ENCODE data around the gene CSDE1. TPM values are rescaled to one million over a fixed set of nuclear protein-coding genes. Genes with fewer than 3 reads are reported as not detected.

CSDE1 gene
- total RNA-seq, 1 donor from 2014 or later: 635 TPM

DNA sequence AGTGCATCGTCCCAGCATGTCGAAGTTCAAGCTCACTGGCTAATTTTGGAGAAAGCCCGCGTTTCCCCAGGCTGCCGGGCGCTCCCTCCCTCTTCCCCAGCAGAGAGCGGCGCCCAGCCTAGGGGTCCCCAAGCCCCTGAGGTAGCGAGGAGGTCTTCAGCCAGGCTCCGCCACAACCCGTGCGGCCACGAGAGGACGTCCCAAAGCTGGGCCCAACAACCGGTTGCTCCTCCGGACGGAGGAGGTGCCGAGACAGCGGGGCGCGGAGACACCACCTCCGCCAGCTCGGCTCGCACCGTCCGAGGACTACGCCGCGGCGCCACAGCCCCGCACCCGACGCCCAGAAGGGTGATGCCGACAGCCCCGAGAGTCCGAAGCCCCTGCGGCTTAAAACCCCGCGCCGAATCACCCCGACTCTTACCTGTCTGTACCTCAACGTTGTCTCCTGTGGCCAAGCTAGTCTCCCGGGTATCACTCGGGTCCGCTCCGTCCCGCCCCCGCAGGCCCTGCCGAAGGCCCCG, 88.2 kb downstream of the CSDE1 start, which contains the start of gene DENND2C:
Gene DENND2C, minus strand, starts transcription at position 488 of the 521 bp plus-strand sequence. CDS start 44,065 bp downstream, outside the sequence.
- Mint-ChIP-seq H3K27me3 (ENCODE audit: low read depth, unreplicated experiment) (peaks cover 10% of the 10 kb centered on the region), H3K4me3 (ENCODE audit: unreplicated experiment) (peak within 1 kb of the TSS; percentile 94), H3K27ac (ENCODE audit: unreplicated experiment) (peak within 1 kb of the TSS; percentile 91), H3K4me1 (ENCODE audit: low read depth, unreplicated experiment) (peaks cover 8% of the 10 kb centered on the region), H3K36me3 (ENCODE audit: low read depth, unreplicated experiment) (no peaks in the 10 kb centered on the region), H3K9me3 (ENCODE audit: unreplicated experiment) (no peaks in the 10 kb centered on the region)
- no peaks in the 10 kb centered on the region for H3K9me3 ChIP-seq (ENCODE audit: insufficient read depth, low read depth, low read length)
- peak within 1 kb of the TSS; percentile 98 for H2AFZ ChIP-seq (ENCODE audit: low read depth, low read length)
- DNase-seq (ENCODE audit: low read depth) (no peak), FAIRE-seq (no peak)
- peak within 1 kb of the TSS; percentile 89 for H3K4me3 ChIP-seq (ENCODE audit: insufficient read depth, low read depth, low read length)
- H3K4me2 ChIP-seq (ENCODE audit: low read length): peak within 1 kb of the TSS; percentile 100
- H3K27me3 ChIP-seq (ENCODE audit: insufficient read depth, low read length): peaks cover 2% of the 10 kb centered on the region
- H3K79me2 ChIP-seq (ENCODE audit: insufficient read depth, low read length): no peaks in the 10 kb centered on the region
- H4K20me1 ChIP-seq (ENCODE audit: insufficient read depth, low read length): no peaks in the 10 kb centered on the region
- H3K9ac ChIP-seq (ENCODE audit: low read length): peak within 1 kb of the TSS; percentile 88
- TF ChIP-seq EZH2 (IDR thresholded peaks at IDR 0.05; ENCODE audit: insufficient read depth, low read length): no peak
- TF ChIP-seq, protein P1, sequence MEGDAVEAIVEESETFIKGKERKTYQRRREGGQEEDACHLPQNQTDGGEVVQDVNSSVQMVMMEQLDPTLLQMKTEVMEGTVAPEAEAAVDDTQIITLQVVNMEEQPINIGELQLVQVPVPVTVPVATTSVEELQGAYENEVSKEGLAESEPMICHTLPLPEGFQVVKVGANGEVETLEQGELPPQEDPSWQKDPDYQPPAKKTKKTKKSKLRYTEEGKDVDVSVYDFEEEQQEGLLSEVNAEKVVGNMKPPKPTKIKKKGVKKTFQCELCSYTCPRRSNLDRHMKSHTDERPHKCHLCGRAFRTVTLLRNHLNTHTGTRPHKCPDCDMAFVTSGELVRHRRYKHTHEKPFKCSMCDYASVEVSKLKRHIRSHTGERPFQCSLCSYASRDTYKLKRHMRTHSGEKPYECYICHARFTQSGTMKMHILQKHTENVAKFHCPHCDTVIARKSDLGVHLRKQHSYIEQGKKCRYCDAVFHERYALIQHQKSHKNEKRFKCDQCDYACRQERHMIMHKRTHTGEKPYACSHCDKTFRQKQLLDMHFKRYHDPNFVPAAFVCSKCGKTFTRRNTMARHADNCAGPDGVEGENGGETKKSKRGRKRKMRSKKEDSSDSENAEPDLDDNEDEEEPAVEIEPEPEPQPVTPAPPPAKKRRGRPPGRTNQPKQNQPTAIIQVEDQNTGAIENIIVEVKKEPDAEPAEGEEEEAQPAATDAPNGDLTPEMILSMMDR (IDR thresholded peaks at IDR 0.05; ENCODE audit: insufficient read depth, low read depth, low read length): no peak
- H3K27ac ChIP-seq (ENCODE audit: low read depth, low read length): peak within 1 kb of the TSS; percentile 77
- peaks cover 9% of the 10 kb centered on the region for H3K4me1 ChIP-seq (ENCODE audit: insufficient read depth, low read length)
- H3K36me3 ChIP-seq (ENCODE audit: insufficient read depth, low read length): no peaks in the 10 kb centered on the region

DNA sequence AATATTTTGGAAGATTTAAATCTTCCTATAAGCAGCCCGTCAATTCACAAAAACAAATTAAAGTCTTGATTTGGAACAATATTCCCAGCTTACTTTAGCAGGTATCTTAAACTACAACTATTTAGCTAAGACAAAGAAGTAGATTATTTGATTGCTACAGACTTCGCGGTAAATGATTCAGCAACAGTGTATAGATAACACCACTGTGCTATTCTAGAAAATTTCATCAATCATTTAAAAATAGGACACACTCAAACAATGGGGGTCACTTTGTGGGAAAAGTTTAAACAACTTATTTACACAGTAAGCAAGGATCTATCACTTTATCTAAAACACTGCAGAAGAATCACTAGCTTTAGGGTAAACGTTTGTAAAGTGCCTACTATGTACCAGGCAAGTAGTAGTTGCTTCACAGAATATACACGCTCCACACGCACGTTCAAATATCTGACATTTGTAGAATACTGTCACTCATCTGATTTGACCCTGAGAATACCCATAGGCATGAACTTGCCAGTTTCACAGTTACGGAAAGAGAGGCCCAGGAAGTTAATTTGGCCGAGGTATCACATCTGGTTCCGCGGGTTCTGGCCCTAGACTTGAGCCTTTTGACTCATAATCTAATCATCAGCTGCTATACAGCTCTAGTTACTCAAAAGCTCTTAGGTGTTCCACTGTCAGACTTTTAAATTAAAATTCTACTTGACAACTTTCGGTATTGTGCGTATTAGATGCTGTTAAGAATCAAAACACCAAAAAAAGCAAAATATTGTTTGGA, 88.8 kb downstream of the CSDE1 start:
- Histone ChIP-seq H3K4me1 (ENCODE audit: insufficient read depth, low read length) (peaks cover 9% of the 10 kb centered on the region), H3K27ac (ENCODE audit: low read depth, low read length) (peak overlapping the region; percentile 59), H3K4me3 (ENCODE audit: insufficient read depth, low read depth, low read length) (peak overlapping the region; percentile 89), H3K27me3 (ENCODE audit: insufficient read depth, low read length) (no peaks in the 10 kb centered on the region), H3K79me2 (ENCODE audit: insufficient read depth, low read length) (no peaks in the 10 kb centered on the region), H3K4me2 (ENCODE audit: low read length) (peak overlapping the region; percentile 100), H3K9me3 (ENCODE audit: insufficient read depth, low read depth, low read length) (no peaks in the 10 kb centered on the region), H2AFZ (ENCODE audit: low read depth, low read length) (peak overlapping the region; percentile 98), H3K9ac (ENCODE audit: low read length) (peak overlapping the region; percentile 88), H3K36me3 (ENCODE audit: insufficient read depth, low read length) (no peaks in the 10 kb centered on the region), H4K20me1 (ENCODE audit: insufficient read depth, low read length) (no peaks in the 10 kb centered on the region)
- no peaks in the 10 kb centered on the region for H3K9me3 Mint-ChIP-seq (ENCODE audit: unreplicated experiment)
- peaks cover 8% of the 10 kb centered on the region for H3K4me1 Mint-ChIP-seq (ENCODE audit: low read depth, unreplicated experiment)
- H3K27ac Mint-ChIP-seq (ENCODE audit: unreplicated experiment): peak overlapping the region; percentile 43
- FAIRE-seq (peak; percentile 20), DNase-seq (ENCODE audit: low read depth) (peak; percentile 48)
- H3K27me3 Mint-ChIP-seq (ENCODE audit: low read depth, unreplicated experiment): peaks cover 5% of the 10 kb centered on the region
- TF ChIP-seq, protein P1 (IDR thresholded peaks at IDR 0.05; ENCODE audit: insufficient read depth, low read depth, low read length): no peak
- TF ChIP-seq EZH2 (IDR thresholded peaks at IDR 0.05; ENCODE audit: insufficient read depth, low read length): no peak
- H3K36me3 Mint-ChIP-seq (ENCODE audit: low read depth, unreplicated experiment): no peaks in the 10 kb centered on the region
- peak overlapping the region; percentile 94 for H3K4me3 Mint-ChIP-seq (ENCODE audit: unreplicated experiment)

Data from astrocyte (in vitro differentiated cells and primary cell).